ENCODE measurements around the gene C3orf52. TPM values are rescaled to one million over a fixed set of nuclear protein-coding genes. Genes with fewer than 3 reads are reported as not detected.

C3orf52 gene
- polyA plus RNA-seq, 4 donors: 4.9 to 5.8 (median 5.2) TPM

DNA sequence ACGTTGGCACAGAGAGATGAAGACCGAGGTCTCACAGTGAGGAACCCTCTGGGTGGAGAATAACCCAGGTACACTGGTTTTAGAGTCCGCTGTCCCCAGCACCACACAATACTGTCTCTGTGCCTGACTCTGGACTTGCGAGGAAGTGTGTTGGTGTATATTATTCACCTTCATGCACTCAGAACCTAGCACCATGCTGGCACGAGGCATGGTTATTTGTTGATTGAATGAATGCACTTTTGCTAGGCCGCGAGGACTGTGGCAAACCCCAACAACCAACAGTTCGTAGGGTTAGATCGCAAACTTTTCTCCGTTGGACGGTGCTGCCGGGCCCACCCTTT, 484 bp upstream of the C3orf52 start:
- no peak for DNase-seq (ENCODE audit: low read depth in 4 of 4, low spot score in 3 of 4)

DNA sequence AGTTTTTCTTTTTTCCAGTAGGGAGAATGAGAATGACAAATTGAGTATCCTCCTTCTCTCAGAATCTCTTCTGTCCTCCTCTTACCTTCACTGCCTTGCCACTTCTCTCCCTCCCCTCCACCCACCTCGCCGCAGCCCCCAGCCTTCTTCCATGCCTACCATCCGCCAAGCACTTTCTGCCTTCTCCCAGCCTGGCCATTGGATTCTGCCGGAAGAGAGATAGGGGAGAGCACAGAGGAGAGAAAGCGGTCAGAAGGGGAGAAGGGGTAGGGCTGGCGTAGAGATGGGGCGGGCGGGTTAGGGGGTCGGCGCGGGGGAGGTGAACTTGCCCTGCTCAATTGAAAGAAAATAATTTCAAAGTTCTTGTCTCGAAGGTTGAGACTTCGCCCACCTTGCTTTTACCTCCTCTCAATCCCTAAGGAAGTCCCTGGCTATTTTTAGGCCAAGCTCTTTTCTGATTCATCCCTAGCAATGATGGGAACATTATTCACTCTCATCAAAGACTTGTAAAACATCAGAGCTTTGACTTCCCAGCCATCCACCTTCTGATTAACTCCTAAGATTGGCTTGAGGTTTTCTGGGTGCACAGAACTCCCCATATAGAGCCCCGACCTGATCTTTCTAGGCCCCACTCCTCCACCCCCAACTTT, 811 bp downstream of the C3orf52 start:
- DNase-seq (ENCODE audit: low read depth in 4 of 4, low spot score in 3 of 4): no peak

DNA sequence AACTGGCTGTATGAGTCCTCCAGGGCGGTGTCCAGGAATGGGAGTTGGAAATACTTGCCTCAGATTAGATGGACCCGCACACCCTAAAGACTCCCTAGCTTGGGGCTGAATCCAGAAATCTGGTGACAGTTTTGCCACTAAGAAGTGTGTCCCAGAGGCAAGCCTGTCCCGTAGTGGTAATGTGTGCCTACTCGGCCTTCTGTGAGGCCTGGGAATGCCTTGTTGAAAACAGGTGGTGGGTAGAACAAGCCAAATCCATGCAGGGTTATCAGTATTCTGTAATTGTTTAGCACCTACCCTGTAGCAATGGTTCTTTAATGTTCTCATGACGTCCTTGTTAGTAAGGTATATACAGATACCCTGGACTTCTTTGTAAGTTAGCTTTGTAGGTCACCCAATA, 1.6 kb downstream of the C3orf52 start:
- no peak for DNase-seq (ENCODE audit: low read depth in 4 of 4, low spot score in 3 of 4)

DNA sequence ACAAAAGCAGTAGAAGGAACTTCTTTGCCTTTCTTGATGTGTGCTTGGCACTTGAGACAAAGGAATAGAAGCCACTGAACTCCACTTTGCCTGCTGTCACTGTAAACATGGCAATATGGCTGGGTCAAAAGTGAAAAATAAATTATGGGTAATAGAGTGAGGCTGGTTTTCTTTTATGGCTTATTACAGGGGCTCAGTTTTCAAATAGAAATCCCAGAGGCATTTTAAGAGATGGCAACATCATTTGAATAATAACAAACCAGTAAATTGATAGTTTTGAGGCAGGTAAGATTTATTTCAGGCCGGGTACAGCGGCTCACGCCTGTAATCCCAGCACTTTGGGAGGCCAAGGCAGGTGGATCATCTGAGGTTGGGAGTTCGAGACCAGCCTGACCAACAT, 2.8 kb downstream of the C3orf52 start:
- no peak for DNase-seq (ENCODE audit: low read depth in 4 of 4, low spot score in 3 of 4)

DNA sequence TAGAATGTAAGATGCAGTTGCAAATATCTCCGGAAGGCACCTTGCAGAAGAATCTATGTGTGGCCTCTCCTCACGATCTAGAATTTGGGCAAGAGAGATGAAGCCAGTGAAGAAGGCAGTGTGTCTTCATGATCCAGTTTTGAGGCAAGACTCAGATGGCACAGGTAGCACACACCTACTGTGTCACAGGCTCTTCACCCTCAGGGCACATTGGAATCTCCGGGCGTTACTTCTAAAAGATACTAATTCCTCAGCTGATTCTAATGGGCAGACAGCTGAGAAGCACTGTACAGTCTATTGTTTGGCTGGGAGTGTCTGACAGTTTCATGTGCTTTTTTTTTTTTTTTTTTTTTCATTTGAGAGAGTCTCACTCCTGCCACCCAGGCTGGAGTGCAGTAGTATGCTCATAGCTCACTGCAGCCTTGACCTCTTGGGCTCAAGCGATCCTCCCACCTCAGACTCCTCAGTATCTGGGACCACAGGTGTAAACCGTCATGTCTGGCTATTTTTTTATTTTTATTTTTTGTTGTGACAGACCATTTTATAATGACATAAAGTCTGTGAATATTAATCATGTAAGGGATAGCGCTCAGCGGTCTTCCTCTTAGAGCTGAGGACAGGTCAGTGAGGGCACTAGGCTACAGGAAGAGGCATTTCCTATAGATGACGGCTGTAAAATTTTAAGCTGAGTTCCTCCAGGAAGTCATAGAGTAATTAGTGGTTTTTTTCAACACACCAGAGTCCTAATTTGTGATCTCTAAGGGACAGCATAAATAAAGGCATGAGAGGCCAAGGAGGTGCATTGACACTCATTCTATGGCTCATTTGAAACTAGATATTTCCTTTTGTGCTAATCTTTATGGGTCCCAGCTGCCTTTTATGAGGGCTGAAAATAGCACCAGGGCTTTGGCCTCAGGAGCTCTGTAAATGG, 4.0 kb downstream of the C3orf52 start:
- DNase-seq (ENCODE audit: low read depth in 4 of 4, low spot score in 3 of 4): no peak

DNA sequence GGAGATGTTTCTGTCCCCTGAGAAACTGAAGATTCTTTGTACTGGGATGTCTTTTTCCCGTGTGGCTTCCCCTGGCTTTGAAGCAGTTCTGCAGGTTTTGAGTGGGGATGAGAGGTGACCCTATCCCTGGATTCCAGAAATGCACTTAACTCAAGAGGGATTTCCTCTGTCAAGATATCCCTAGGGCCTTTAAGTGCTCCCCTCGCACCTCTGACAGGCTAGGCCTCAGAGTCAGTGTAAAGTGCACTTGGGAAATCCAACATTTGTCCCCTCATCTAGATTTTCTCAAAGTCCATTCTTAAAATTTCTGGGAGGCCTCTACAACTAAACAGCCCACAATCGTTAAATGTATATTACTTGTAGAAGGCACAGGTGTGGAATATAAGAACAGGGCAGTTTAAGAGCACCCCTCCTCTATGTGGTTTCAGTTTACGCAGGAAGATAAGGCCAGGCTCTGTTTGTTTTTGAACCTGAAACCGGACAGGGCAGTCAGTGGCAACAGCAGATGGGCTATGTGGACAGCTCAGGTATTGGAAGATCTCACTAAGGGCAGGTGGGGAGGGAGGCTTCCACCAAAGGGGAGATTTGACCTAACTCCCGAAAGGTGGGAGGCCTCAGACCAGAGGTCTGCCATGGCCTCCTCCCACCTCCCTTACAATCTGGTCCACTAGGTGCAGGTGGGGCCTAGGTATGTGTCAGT, 4.8 kb downstream of the C3orf52 start:
- no peak for DNase-seq (ENCODE audit: low read depth in 4 of 4, low spot score in 3 of 4)

DNA sequence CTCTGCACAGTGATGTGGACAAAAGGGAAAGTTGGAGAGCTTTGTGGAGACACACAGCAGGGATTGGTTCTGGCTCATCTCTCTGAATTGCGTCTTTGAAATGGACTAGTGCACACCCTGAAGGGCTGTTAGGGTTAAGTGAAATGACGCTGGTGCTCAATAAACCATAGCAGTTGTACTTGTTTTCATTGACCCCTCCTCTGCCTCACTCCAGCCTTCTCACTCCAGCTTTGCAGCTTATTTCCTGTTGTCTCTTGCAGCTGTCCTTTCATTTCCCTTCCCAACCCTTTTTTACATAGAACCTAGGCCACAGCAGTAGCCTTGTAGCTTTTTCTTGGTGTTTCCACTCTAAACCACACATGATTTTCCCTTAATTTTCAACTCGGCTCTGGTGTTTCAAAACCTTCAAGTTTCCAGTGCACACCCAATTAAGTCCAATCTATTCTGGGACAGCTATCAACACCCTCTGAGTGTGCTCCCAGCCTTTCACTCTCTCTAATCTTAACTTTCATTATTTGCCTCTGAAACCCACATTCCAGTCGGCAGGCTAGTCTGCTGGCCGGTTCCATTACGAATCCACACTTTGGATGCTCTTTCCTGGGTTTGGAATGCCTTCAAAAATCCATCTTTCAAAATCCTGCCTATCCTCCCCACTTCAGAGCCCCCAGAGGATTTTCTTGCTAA, 6.4 kb downstream of the C3orf52 start:
- DNase-seq (ENCODE audit: low read depth in 4 of 4, low spot score in 3 of 4): no peak

DNA sequence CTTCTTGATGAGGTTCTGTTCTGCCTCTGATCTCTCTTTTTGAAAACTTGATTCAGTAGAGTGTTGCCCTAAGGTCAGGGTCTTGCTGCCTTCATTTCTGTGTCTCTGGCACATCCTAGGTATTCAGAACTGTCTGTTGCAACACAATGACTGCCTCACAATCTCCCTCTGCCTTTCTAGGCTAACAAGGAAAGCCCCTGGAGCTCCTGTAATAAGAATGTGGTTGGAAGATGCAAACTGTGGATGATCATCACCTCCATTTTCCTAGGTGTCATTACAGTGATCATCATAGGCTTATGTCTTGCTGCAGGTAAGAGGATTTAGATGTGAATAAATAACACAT, 7.0 kb downstream of the C3orf52 start:
- DNase-seq (ENCODE audit: low read depth in 4 of 4, low spot score in 3 of 4): no peak

DNA sequence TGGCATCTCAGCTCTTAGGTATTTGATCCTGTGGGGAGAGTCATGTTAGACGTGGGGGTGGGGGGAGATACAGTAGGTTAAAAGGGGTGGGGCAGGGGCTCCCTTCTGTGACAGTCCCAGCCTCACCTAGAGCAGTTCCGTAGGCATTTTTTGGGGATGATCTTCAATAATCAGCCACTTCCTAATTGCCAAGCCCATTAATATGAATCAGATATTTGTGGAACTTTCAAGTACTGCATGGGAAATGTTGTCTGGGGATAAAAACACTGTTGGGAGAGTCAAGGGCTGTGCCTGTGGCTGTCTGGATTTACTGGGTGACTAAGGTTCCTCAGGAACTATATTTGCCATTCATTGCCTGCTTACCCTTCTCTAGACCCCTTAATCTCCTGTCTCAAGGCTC, 9.5 kb downstream of the C3orf52 start:
- no peak for DNase-seq (ENCODE audit: low read depth in 4 of 4, low spot score in 3 of 4)

DNA sequence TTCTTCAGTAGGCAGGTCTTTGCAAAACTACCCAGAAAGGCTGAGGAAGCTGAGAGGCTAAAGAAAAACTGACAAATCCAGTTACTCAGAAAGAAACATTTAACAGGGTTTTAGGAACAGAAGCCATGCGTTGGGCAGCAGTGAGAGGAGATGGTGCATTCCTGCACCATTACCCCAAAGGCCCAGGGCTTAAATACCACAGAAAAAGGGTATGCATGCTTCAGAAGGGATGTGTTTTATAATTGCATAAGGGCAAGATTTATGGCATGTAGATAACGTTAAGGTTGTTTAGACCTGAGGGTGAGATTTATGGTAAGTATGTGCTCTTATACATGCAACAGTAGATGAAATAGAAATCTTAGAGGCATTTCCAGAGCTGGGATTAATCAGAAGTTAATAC, 10.0 kb downstream of the C3orf52 start:
- no peak for DNase-seq (ENCODE audit: low read depth in 4 of 4, low spot score in 3 of 4)

DNA sequence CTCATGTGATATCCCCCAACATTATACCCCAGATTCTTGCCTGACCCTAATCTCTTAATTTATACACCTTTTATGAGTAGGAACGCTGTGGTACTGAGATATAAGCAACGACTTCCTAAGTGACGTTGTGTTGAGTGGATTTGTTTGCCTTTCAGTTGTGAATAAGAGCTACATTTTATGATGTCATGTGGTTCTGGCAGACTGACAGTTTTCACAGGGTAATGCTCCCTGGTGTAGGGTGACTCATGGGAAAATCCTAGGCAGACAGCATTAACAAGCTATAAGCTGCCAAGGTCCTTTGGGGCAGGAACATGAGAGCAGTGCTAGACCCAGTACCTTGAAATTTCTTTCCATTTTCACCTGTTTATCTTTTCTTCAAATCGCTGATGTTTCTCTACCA, 11.2 kb downstream of the C3orf52 start:
- no peak for DNase-seq (ENCODE audit: low read depth in 4 of 4, low spot score in 3 of 4)

DNA sequence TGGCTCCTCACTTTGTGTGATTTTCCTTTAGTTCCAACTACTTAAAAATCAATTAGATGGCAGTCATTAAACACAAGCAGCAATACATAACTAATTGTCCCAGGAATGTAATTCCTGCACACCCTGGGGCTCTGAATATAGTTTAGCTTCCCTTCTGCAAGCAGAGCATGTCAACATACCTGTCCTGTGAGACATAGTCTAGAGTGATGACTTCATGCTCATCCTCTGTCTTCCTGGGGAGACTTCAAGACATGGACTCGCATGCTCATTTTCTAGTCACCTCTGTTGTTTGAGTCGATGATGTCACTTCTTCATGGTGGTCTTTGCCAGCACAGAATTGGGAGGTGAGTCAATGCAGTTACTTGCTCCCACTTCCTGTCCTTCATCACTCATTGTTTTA, 15.7 kb downstream of the C3orf52 start:
- no peak for DNase-seq (ENCODE audit: low read depth in 4 of 4, low spot score in 3 of 4)

DNA sequence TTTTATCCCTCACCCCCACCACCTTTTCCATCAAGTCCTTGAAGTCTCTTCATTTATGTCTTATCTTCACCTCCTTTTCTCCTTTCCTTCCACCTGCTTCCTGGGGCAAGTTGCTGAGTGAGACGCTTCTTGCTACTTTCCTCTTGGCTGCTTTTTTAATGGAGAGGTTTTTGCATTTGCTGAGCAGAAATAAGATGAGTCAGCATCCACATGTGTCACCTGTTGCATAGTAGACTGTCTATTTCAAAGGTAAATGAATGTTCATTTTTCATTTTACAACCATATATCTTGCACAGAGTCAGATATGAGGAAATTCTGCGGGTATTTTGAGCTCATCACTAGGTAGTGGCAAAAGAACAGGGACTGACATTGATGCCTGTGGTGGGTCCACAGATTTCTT, 18.6 kb downstream of the C3orf52 start:
- DNase-seq (ENCODE audit: low read depth in 4 of 4, low spot score in 3 of 4): no peak

DNA sequence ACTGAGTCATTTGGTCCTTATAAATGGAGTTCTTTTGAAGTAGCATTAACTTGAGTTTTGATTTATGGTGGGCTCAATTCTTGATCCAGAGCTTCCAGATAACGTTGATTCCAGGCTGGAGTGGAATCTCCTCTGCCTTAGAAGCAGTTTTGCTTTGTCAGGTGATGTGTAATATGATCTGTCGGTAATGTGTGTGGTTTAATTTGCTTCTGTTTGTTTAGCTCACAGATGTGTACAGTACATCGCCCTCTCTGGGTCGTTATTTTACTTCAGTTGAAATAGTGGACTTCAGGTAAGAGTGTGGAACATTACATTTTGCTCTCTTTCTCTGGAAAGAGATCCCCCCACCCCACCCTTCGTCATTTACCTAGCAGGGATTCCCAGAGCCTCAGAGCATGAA, 23.1 kb downstream of the C3orf52 start:
- DNase-seq (ENCODE audit: low read depth in 4 of 4, low spot score in 3 of 4): no peak

DNA sequence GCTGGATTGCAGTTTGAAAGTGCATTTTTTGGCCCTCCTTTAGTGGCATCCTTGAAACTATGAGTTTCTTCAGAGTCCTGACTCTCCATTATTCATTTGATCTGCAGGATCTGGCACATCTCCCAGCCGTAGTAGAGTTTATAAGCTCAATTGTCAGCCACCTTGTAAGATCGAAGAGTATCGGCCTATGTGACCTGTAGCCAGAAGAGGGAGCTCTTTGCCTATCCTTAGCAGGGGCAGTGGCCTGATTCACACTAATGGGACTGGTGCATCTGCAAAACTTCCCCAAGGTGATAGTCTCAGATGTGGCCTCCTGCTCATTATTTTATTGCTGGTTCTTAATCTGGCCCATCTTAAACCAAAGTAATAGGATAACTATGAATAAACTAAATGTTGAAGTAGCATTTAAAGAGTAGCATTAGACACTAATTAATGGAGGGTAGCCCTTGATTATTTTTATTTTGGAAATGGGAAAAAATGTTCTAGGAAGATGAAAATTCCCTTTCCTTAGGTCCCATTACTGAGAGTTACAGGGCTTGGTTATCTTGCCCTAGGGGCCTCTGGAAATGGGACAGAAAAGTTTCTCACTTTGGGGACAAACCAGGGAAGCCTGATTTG, 25.7 kb downstream of the C3orf52 start:
- DNase-seq (ENCODE audit: low read depth in 4 of 4, low spot score in 3 of 4): no peak

DNA sequence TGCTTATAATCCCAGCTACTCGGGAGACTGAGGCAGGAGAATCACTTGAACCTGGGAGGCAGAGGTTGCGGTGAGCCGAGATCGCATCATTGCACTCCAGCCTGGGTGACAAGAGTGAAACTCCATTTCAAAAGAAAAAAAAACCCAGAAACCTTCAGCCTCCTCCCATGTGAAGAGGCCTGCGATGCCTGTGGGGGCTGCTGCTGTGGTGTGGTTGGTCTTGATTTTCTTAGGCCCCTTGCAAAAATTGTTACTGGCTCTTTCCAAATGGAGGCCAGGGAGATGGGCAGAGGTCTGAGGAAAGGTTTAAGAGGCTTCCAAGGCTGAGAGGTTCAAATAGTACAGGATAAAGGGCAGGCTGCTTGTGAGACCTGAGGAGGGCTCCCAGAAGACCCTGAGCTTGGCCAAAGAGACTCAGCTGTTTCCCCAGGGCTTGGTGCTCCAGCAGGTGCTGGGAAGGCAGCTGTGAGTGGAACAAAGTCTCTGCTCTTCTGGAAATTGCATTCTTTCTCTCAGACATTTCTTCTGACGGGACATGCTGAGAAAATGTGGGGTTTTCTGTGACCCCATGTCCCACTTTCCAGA, 28.5 kb downstream of the C3orf52 start:
- no peak for DNase-seq (ENCODE audit: low read depth in 4 of 4, low spot score in 3 of 4)

DNA sequence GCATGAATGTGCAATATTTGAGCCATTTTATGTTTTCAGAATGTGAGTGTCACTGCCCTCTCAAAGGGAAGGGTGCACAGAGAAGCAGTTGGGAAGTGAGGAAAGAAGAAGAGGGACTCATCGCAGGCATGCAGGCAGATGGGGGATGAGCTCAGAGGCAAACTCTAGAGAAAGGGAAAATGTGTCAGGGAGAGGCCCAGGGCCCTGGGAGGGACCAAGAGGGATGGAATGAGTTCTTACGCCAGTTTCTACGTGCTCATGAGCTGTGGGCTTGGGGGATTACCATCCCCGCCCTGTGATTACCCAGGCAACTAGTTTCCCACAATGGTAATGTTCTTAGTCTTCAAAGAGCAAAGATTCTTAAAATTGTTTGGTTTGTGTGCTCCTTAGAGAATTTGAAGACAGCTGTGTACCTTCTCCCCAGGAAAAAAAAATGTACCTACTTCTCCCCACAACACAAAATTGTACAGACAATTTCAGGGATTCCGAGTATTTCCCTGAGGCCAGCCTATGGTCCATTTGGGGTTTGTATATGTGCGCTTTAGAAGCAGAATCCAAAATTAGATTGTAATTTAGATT, 29.1 kb downstream of the C3orf52 start:
- no peak for DNase-seq (ENCODE audit: low read depth in 4 of 4, low spot score in 3 of 4)

DNA sequence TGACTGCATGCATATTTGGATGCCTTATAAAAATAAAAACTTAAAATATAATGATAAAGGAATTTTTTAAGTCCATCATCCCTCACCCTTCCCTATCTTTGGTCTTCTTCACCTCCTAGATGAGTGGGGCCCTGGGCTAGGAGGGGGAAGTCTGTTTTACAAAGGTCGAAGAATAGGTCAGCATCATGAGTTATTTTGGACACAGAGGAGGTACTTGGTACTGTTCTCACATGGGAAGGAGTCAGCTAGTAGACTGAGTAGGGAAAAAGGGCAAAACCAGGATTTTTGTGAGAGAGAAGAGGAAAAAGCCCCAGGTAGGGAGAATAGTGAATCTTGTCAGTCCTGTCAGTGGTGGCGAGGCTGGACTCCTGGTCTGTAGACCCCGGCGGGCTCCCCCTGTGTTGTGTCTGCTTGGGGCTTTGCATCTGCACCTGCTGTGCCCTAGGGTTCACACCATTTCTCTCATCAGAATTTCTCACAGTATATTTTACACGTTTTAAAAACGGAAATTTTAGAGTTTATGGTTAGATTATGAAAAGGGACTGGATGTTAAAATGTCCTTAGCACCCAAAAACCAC, 29.7 kb downstream of the C3orf52 start:
- no peak for DNase-seq (ENCODE audit: low read depth in 4 of 4, low spot score in 3 of 4)

DNA sequence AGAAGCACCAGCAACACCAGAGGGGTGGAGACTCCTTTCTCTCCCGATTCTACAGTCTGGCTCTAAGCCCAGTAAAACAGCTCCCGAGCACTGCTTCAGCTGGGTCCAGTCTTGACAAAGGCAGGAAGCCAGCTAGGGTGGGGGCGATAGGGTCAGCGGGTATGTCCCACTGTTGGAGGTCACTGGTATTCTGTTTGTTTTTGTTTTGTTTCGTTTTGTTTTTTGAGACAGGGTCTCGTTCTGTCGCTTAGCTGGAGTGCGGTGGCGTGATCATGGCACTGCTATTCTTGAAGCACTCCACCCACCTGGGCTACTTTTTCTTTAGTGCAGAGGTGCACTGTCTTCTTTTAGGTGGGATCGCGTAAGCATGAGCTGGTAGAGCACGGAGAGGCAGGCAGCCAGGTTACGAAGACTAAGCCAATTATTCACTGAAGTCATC, 30.6 kb downstream of the C3orf52 start:
- DNase-seq (ENCODE audit: low read depth in 4 of 4, low spot score in 3 of 4): no peak

DNA sequence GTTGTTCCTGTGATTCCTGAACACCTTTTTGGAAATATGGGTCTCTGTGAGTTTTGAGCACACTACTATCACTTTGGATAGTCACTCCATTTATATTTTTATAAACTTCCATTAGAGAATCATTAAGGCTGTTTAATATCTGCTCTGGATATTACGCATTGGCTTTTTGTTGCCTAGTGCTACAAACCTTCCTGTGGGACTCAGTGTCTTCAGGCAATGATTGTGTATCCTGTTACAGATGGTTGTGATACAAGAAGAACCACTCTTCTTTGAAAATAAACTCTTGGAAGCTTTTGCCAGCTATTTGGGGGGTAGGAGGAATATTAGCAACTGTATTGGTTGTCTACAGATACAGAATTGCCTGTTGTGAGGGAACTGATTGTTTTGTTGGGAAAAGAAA, 31.2 kb downstream of the C3orf52 start:
- no peak for DNase-seq (ENCODE audit: low read depth in 4 of 4, low spot score in 3 of 4)

All from right renal pelvis (tissue), 4 donors.